Ovary (tissue), 9 donors: Measurements from ENCODE around the gene ABCC4. TPM values are rescaled to one million over a fixed set of nuclear protein-coding genes. Genes with fewer than 3 reads are reported as not detected.

Experiments
- DNase-seq, 5 donors: peaks; one replicate each; pipeline ENCODE4 v3.0.0-alpha.2; 2019 to 2020
- H3K27ac ChIP-seq, 2 donors: fragments of 200-600 bp; one replicate each; pipeline versions ENCODE4 v1.5.1 to v1.8.0; 2019 to 2022
- H3K27me3 ChIP-seq: fragments of 200-600 bp; one replicate; pipeline ENCODE4 v1.8.0; 2022
- H3K36me3 ChIP-seq: fragments of 200-600 bp; sonication (generic); one replicate; pipeline ENCODE4 v1.5.1; 2019
- H3K4me1 ChIP-seq: one replicate; pipeline ENCODE4 v1.8.1; 2013; ENCODE audit warnings: mild to moderate bottlenecking, moderate library complexity; ENCODE audit not compliant: insufficient read depth
- H3K4me3 ChIP-seq: fragments of 200-600 bp; sonication (generic); one replicate; pipeline ENCODE4 v1.5.1; 2017
- H3K9me3 ChIP-seq, 2 donors: fragments of 200-600 bp in 1 of 2; sonication (generic) in 1 of 2; one replicate each; pipeline versions ENCODE4 v1.5.1 to v1.8.1; 2013 to 2019; ENCODE audit warnings: mild to moderate bottlenecking in 1 of 2, moderate library complexity in 1 of 2
- CTCF ChIP-seq, 3 donors: fragments of 450-650 bp in 2 of 3; fragments of 200-600 bp in 1 of 3; IDR thresholded peaks; one replicate each; pipeline versions ENCODE4 v1.5.1 to v1.8.0; 2016 to 2022; ENCODE audit warnings: antibody characterized with exemption in 3 of 3, mild to moderate bottlenecking in 1 of 3
- EP300 ChIP-seq: sonication (generic); formaldehyde crosslinking; IDR thresholded peaks from one replicate; pipeline ENCODE4 v1.6.1; 2017; ENCODE audit warnings: antibody characterized with exemption
- POLR2A ChIP-seq: fragments of 450-650 bp; IDR thresholded peaks from one replicate; pipeline ENCODE4 v1.6.1; 2017; ENCODE audit warnings: antibody characterized with exemption, mild to moderate bottlenecking, moderate library complexity
- WGBS, 3 donors: extraction: QIAGEN DNeasy Blood & Tissue Kit in 1 of 3; methylation state at CpG; one replicate each; pipeline versions ENCODE4 v1.1.5 to v1.1.7; 2013 to 2017; 5-methylcytosine and 5-hydroxymethylcytosine counted together
- intact Hi-C, 4 donors: fragments of 100-400 bp; cut with DNase I; formaldehyde crosslinking; loops; one replicate each; pipeline versions ENCODE4 v1.11.0 to v1.15.1; 2022 to 2023
- polyA plus RNA-seq, 2 donors: library from polyadenylated mRNA; stranded (reverse); fragments of 200-250 nt in 1 of 2; fragments of 350-450 nt in 1 of 2; fragmentation: Illumina TruSeq in 1 of 2; extraction: RNeasy Lipid Tissue Mini Kit (QIAGEN cat#74804) in 1 of 2; gene quantifications; one replicate each; pipeline ENCODE4 v1.2.3, GENCODE V29; 2013 to 2014
- total RNA-seq, 7 donors: library from RNA; depleted of rRNA in 2 of 7; stranded (reverse); fragments of >200 nt in 2 of 7; fragmentation: NEBNext Ultra II Directional in 3 of 7; extraction: Animal tissue kit (Norgen Biotek cat#: 25700) in 3 of 7; gene quantifications; one replicate each; pipeline versions ENCODE4 v1.1.0 to v1.2.4, GENCODE V29; 2016 to 2023
- donor health status: DM: no; HTN: no; CAD: no; lungs with moderate emphysema.
- donor health status: DM: no; HTN: no; CAD: no.
- donor health status: Bipolar disorder and iron deficiency.
- donor health status: DM: yes; HTN: yes; CAD: no.
- donor health status: DM: no; HTN: no; CAD: no.
- donor health status: DM: yes; HTN: yes; CAD: no.

Gene ABCC4
- total and polyA plus RNA-seq, 9 donors: 6.1 to 28.5 (median 11.5) TPM

GRCh38 chr13:95138876-95139585, 162.2 kb downstream of the ABCC4 start:
- H3K27me3 ChIP-seq: no peaks in the 10 kb centered on the region
- 86 to 90% (median 87%) methylated on average over 11 of the region's 11 CpGs for WGBS, 3 donors
- TF ChIP-seq POLR2A: no peak

GRCh38 chr13:95137096-95137495, 164.2 kb downstream of the ABCC4 start:
- intact Hi-C loops: no loop called here
- no peaks in the 10 kb centered on the region for H3K36me3 ChIP-seq
- no peaks in the 10 kb centered on the region for H3K9me3 ChIP-seq
- WGBS, 3 donors: 76 to 81% (median 78%) methylated on average over 3 of the region's 3 CpGs
- H3K27ac ChIP-seq: no peak overlapping the region
- DNase-seq: no peak
- TF ChIP-seq POLR2A (no peak), EP300 (no peak), CTCF (IDR thresholded peaks at IDR 0.05) (no peak)
- no peaks in the 10 kb centered on the region for H3K4me1 ChIP-seq
- H3K4me3 ChIP-seq: no peak overlapping the region
- H3K27me3 ChIP-seq: no peaks in the 10 kb centered on the region

More at GRCh38 chr13:95138876-95139585, 162.2 kb downstream of the ABCC4 start:
- no peaks in the 10 kb centered on the region for H3K4me1 ChIP-seq
- H3K36me3 ChIP-seq: no peaks in the 10 kb centered on the region
- no peak for DNase-seq
- H3K27ac ChIP-seq: no peak overlapping the region
- intact Hi-C loops: no loop called here
- H3K4me3 ChIP-seq: no peak overlapping the region
- no peaks in the 10 kb centered on the region for H3K9me3 ChIP-seq

DNA sequence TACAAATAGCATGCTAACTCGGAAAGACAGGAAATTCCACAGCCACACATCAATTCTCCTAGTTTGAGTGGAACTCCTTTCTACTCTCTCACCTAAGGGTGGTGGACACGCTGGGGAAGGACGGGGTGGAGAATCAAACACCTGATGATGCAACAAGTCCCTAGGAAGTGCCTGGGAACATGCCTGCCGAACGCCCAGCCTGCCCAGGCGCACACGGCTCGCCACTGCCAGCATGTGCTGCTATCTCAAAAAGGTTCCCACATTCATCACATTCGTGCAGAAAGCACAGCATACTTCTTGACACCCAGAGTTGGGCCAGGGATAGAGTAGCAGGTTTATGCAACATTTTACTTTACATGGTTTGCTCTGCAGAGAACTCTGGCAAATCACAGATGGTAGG, 164.6 kb downstream of the ABCC4 start:
- no peaks in the 10 kb centered on the region for H3K9me3 ChIP-seq
- DNase-seq: no peak
- TF ChIP-seq POLR2A (no peak), CTCF (IDR thresholded peaks at IDR 0.05) (no peak), EP300 (no peak)
- no peaks in the 10 kb centered on the region for H3K36me3 ChIP-seq
- no peaks in the 10 kb centered on the region for H3K4me1 ChIP-seq
- WGBS, 3 donors: 91 to 92% (median 92%) methylated on average over 9 of the region's 9 CpGs
- H3K27ac ChIP-seq: no peak overlapping the region
- H3K27me3 ChIP-seq: no peaks in the 10 kb centered on the region
- H3K4me3 ChIP-seq: no peak overlapping the region
- intact Hi-C loops: no loop called here

- 95 to 98% (median 96%) methylated on average over 5 of the region's 5 CpGs for WGBS, 3 donors
These were observed 167.8 kb downstream of the ABCC4 start for GRCh38 chr13:95133498-95133897.

More at GRCh38 chr13:95133498-95133897, 167.8 kb downstream of the ABCC4 start:
- TF ChIP-seq EP300 (no peak), POLR2A (no peak), CTCF (IDR thresholded peaks at IDR 0.05) (no peak)
- Histone ChIP-seq H3K36me3 (no peaks in the 10 kb centered on the region), H3K27me3 (no peaks in the 10 kb centered on the region), H3K4me1 (no peaks in the 10 kb centered on the region), H3K27ac (no peak overlapping the region), H3K4me3 (no peak overlapping the region), H3K9me3 (no peaks in the 10 kb centered on the region)
- DNase-seq: no peak
- intact Hi-C loops: no loop called here
